Superior temporal gyrus (tissue), 1 donor: ENCODE measurements around the gene ODF2L.

ENCODE experiments used
- DNase-seq: peaks from one replicate; pipeline ENCODE4 v3.0.0-alpha.2; 2016; ENCODE audit errors: extremely low spot score

ODF2L gene

GRCh38 chr1:86395751-86396497 is at the start of gene ODF2L:
TSS of gene ODF2L (minus strand) at chr1:86396323. CDS start at chr1:86387027, 9,296 bp downstream.
- peak; percentile 83 for DNase-seq

- DNase-seq: no peak
These were observed 49.8 kb upstream of the ODF2L start for GRCh38 chr1:86445919-86446318.

- no peak for DNase-seq
These were observed 45.9 kb upstream of the ODF2L start for GRCh38 chr1:86441997-86442396.

- DNase-seq: no peak
These were observed 45.5 kb upstream of the ODF2L start for GRCh38 chr1:86441581-86441980.

GRCh38 chr1:86436041-86436440 is 39.9 kb upstream of the ODF2L start:
- DNase-seq: no peak

GRCh38 chr1:86435327-86435726 is 39.2 kb upstream of the ODF2L start:
- no peak for DNase-seq

GRCh38 chr1:86434059-86434458 is 37.9 kb upstream of the ODF2L start:
- no peak for DNase-seq

- no peak for DNase-seq
These were observed 34.3 kb upstream of the ODF2L start for GRCh38 chr1:86430376-86430775.

- no peak for DNase-seq
These were observed 33.7 kb upstream of the ODF2L start for GRCh38 chr1:86429835-86430234.

GRCh38 chr1:86429122-86429725 is 33.1 kb upstream of the ODF2L start:
- DNase-seq: no peak

- no peak for DNase-seq
These were observed 27.8 kb upstream of the ODF2L start, which contains the start of gene CLCA2 for GRCh38 chr1:86423873-86424272. TSS of gene CLCA2 (plus strand) at chr1:86424171. CDS start at chr1:86424248, 77 bp downstream.

GRCh38 chr1:86423473-86423872 is 27.4 kb upstream of the ODF2L start:
- no peak for DNase-seq

- no peak for DNase-seq
These were observed 25.6 kb upstream of the ODF2L start for GRCh38 chr1:86421601-86422280.

- DNase-seq: peak; percentile 38
These were observed 23.3 kb upstream of the ODF2L start for GRCh38 chr1:86419277-86419903.

- DNase-seq: no peak
These were observed 20.2 kb upstream of the ODF2L start for GRCh38 chr1:86416343-86416742.

GRCh38 chr1:86410879-86411278 is 14.8 kb upstream of the ODF2L start:
- no peak for DNase-seq

GRCh38 chr1:86409416-86410021 is 13.4 kb upstream of the ODF2L start:
- no peak for DNase-seq

GRCh38 chr1:86396498-86396890 is 371 bp upstream of the ODF2L start:
- no peak for DNase-seq

- no peak for DNase-seq
These were observed 1.7 kb downstream of the ODF2L start for GRCh38 chr1:86394416-86394815.

- no peak for DNase-seq
These were observed 6.8 kb downstream of the ODF2L start for GRCh38 chr1:86389307-86389706.

GRCh38 chr1:86388777-86389176 is 7.3 kb downstream of the ODF2L start:
- no peak for DNase-seq
